Stimulated activated CD8-positive, alpha-beta memory T cell treated with anti-CD3 and anti-CD28 coated beads, Interleukin-15, amount 100 ng/mL, for 24 hours (primary cell): Measurements from ENCODE around the gene CDIPT.
"Not testable (repeated sequence)": the region's sequence is repeated elsewhere in the genome, so short reads cannot be mapped to it uniquely, and the experiment has no call there.

Experiments
- DNase-seq: peaks from one replicate; pipeline ENCODE4 v3.0.0-alpha.2; 2020; ENCODE audit warnings: low read depth

The CDIPT gene

GRCh38 chr16:29862884-29863668 lies at the start of gene CDIPT:
TSS of gene CDIPT (minus strand) at chr16:29863226. CDS start at chr16:29862857, 369 bp downstream.
- DNase-seq = peak; percentile 58

- DNase-seq = no peak
Observed at GRCh38 chr16:29912087-29912486, 49.1 kb upstream of the CDIPT start.

- DNase-seq = no peak
Observed at GRCh38 chr16:29911676-29912010, 48.6 kb upstream of the CDIPT start.

GRCh38 chr16:29910819-29911675 lies 48.0 kb upstream of the CDIPT start:
- DNase-seq = no peak

DNA sequence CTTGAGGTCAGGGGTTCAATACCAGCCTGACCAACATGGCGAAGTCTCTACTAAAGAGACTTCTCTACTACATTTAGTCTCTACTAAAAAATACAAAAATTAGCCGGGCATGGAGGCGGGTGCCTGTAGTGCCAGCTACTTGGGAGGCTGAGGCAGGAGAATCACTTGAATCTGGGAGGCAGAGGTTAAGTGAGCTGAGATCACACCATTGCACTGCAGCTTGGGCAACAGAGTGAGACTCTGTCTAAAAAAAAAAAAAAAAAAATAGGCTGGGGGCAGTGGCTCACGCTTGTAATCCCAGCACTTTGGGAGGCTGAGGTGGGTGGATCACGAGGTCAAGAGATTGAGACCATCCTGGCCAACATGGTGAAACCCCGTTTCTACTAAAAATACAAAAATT lies 46.8 kb upstream of the CDIPT start:
- DNase-seq = not testable (repeated sequence)

- no peak for DNase-seq
Observed at GRCh38 chr16:29909391-29909790, 46.4 kb upstream of the CDIPT start.

GRCh38 chr16:29908719-29909220 lies 45.7 kb upstream of the CDIPT start:
- no peak for DNase-seq

DNA sequence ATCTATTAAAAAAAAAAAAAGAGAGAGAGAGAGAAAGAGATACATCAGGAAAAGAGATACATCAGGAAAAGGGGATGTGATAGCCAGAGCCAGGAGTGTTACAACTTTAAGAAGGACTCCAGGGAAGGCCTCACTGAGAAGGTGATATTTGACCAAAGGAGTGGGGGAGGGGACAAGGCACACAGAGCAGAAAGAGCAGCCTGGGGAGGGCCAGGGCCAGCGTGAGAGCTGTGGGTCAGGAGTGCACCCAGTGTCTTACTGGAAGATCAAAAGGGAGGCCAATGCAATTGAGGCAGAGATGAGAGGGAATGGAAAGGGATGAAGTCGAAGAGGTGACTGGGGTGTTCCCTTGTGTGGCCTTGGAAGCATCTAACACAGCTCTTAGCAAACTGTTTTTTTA lies 44.9 kb upstream of the CDIPT start:
- no peak for DNase-seq

DNA sequence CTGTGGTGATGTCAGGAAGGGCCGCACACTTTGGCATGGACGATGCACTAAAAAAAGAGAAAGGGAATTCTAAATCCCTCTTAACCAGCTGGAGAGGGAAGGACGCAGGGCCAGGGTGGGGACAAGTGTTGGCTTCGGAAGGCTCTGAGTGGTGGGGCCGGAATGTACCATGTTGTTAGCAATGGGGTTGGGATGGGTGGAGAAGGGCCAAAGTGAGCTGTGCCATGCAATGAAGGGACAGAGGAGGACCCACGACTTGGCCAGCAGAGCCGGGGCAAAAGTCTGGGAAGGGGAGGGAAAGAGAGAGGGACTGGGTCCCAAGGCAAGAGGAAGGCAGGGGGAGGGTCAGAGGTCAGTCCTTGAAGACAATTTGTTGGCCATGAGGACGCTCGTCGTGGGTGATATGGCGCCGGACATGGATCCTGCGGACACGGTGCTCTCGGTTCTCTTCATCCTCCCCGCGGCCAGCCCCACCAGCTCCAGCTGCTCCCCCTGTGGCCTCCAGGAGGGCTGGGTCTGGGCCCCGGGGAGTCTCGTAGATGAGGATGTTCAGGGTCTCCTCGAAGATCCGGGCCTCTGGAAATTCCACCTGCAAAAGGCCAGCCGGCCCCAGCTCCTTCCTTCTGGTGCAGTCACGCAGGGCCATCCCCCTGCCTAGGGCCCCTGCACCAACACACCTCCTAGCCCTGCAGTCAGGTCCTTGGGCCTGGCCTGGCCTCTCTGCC lies 43.7 kb upstream of the CDIPT start:
- DNase-seq = no peak

DNA sequence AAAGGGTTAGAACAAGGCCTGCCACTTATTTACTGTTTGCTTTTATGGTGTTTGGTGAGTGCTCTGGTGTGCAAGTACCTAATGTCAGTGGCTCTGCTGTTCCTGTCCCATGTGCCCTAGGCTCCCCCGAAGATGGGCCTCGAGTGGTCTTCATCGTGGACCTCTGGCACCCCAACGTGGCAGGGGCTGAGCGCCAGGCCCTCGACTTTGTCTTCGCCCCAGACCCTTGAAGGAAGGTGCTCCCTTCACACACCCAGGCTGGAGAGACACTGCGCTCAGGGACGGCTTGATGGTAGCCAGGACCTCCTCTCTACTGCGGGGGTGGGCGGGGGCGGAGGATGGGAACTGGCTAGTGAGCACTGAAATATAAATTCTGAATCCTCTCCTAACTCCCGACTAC lies 42.6 kb upstream of the CDIPT start:
- DNase-seq = no peak

GRCh38 chr16:29904947-29905346 lies 41.9 kb upstream of the CDIPT start:
- DNase-seq = no peak

- no peak for DNase-seq
Observed at GRCh38 chr16:29903590-29903989, 40.6 kb upstream of the CDIPT start.

DNA sequence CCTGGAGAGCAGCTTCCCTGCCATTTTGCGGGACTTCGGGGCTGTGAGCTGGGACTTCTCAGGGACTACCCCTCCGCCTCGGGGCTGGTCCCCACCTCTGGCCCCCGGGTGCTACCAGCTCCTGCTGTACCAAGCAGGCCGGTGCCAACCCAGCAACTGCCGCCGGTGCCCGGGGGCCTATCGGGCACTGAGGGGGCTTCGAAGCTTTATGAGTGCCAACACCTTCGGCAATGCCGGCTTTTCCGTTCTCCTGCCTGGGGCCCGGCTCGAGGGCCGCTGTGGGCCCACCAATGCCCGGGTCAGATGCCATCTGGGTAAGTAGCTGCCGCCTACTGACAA lies 38.5 kb upstream of the CDIPT start:
- no peak for DNase-seq

GRCh38 chr16:29900888-29901606 lies 38.0 kb upstream of the CDIPT start:
- no peak for DNase-seq

DNA sequence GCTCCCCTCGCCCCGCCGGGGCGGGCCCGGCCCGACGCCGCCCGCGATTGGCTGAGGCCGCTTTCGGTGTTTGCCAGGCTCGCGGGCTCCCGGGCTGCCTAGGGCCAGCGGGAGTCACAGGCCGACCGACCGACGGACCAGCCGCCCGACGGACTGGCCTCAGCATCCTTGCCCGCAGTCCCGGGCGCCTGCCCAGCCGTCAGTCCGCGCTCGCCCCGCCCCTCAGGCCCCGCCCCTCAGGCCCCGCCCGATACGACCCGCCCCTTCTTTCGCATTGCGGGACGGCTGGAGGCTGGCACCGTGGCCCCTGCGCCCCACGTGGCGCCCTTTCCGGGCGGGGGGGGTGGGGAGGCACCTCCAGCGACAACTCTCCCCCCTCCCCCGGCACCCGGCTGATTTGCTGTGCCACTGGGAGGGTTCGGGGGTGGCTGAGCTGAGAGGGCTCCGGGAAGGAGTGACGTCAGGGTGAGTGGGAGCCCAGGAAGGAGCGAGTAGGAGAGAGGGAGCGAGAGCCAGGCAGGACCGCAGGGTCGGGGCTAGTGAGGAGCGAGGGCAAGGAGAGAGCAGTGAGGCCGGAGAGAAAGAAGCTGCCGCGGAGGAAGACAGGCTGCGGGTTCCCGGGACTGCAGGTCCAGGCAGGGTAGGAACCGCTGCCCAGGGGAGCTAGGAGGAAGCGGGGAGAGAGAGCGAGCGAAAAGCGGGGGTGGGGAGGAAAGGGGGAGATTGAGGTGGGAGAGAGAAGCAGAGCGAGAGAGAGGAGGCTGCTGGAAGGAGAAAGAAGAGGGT lies 37.3 kb upstream of the CDIPT start, which contains the start of gene ASPHD1:
Gene ASPHD1, plus strand, starts transcription at position 387 of the 786 bp plus-strand sequence. CDS start 484 bp downstream, outside the sequence.
- DNase-seq = peak; percentile 47

- peak; percentile 74 for DNase-seq
Observed at GRCh38 chr16:29899516-29900101, 36.6 kb upstream of the CDIPT start, which contains the start of gene SEZ6L2. TSS of gene SEZ6L2 (minus strand) at chr16:29899550. CDS start at chr16:29899019, 531 bp downstream.

DNA sequence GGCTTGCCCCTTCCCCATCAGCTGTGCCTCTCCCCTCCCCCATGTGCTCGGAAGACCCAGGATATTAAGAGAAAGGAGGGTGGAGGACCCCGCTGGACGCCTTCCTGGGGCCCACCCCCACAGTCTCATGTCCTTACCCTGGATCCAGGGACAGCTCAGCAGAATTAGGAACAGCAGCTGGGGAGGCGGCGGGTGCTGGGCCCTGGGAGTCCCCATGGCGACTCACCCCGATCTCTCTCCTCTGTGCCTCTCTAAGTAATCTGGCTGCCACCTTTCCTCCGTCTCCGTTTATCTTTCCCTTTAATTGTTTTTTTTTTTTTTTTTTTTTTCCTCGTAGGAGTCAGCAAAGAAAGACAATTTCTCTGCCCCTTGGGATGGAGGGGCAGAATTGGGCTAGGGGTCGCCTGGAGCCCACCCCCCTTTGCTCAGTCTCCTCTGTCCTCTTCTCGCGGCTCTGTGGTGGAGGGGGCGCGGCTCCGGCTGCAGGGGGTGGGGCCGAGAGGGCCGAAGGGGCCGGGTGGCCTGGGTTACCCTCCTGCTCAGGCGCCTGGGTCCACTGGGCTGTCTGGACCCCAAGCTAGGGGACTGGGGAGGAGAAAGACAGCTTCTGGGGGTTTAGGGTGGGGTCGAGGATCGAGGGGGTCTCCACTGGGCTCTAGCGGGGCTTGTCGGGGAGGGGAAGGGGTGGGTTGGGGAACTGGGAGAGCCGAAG lies 35.9 kb upstream of the CDIPT start:
- DNase-seq = no peak

GRCh38 chr16:29898135-29898803 lies 35.2 kb upstream of the CDIPT start:
- DNase-seq = no peak

- DNase-seq = no peak
Observed at GRCh38 chr16:29897333-29897732, 34.3 kb upstream of the CDIPT start.
